ENCODE measurements around the gene CDH2.

CDH2 gene

DNA sequence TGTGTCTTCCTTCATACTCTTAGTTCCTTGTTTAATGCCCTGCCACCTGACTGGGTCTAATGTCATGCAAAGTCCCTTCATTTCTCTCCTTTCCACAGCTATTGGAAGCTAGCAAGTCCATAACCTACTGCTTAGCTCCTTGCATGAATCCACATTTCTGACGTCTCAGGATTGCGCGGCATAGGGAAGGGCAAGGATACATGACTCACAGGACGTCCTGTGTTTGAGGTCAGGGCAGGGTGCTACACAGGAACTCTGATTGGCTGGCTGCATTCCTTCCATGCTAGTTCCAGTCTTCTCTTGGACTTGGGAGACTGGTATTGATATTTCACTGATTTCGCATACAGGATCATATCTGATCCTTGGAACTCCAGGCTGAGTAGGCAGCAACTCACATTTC lies 137.9 kb downstream of the CDH2 start:
- DNase-seq, result no peak

DNA sequence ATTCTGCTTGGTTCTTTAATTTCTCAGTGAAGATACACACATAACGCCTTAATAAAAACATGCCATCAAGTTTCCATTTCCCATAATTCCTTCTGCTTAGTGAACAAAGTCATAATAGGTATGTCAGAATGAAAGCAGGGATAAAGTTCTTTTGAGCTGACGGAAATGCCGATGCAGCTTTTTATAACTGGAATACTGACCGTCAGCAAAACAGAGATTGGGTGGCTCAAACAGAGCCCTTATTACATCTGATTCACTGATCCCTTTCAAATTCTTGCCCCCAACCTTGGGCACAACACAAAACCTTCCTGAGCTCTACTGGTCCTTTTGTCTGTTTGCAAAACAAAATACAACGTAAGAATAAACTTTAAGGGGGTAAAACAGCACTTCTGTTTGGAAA lies 140.4 kb downstream of the CDH2 start:
- DNase-seq, result no peak

DNA sequence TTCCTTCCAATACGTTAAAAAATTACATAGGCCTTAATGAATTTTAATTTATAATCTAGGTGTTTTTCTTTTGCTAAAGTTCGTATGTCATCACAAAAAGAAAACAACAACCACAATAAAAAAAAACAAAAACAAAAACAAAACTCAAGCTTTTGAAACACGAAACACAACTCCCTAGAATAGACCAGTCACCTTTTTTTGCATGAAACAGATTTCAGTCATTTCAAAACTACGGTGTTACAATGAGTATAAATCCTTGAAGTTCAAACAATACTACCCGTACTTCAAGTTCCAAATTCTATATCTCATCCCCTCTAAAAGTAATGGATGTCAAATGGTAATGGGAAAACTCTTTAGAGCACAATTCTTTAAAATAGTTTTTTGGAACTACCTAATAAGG lies 142.4 kb downstream of the CDH2 start:
- DNase-seq, result no peak

DNA sequence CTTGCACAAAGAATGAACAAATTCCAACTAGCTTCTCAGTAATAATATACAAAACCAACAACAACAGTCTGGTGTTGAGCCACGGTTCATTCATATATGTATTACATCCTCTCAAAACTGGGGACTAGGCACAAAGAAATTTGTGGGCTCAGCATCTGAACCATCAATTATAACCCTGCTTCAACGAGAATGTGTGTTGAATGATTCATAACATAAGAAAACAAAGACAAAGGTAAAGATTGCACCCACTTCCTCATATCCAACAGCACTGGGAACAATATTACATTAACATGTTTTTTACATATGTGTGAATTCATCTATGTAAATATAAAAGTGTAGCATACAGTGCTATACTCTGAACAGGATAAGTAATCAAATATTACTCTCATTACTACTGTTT lies 144.8 kb downstream of the CDH2 start:
- no peak for DNase-seq

DNA sequence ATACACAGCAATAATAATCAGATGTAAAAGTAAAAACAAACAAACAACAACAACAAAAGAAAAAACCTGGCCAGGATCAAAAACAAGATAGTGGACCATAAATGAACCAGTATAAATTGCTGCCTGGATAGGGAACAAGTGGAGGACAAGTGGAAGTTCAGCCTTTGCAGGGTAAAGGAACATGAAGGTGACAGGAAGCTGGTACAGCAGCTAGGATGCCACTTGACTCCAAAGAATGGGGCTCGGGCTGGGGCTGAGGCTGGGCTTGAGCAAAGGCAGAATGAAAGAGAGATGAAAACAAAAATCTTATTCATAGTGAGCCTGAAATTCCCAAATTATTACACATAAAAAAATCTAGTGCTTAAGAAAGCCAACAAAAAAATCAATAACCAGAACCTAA lies 146.5 kb downstream of the CDH2 start:
- no peak for DNase-seq

DNA sequence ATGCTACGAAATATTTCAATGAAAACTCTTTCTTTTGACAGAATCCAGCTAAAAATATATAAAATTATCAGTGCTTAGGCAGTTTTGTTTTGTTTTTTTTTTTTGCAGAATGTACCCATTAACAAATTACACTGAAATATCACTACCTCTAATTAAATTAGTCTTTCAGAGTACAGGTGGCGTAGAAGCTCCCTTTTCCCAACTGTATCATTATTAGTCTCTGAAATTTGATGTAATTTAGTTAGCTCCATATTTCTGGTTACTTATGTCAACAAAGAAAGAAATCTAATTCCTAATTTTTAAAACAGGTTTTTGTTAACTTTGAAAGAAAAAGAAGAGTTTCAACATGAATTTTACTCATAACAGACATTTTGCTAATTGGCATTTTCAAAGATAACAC lies 149.2 kb downstream of the CDH2 start:
- DNase-seq, result no peak

DNA sequence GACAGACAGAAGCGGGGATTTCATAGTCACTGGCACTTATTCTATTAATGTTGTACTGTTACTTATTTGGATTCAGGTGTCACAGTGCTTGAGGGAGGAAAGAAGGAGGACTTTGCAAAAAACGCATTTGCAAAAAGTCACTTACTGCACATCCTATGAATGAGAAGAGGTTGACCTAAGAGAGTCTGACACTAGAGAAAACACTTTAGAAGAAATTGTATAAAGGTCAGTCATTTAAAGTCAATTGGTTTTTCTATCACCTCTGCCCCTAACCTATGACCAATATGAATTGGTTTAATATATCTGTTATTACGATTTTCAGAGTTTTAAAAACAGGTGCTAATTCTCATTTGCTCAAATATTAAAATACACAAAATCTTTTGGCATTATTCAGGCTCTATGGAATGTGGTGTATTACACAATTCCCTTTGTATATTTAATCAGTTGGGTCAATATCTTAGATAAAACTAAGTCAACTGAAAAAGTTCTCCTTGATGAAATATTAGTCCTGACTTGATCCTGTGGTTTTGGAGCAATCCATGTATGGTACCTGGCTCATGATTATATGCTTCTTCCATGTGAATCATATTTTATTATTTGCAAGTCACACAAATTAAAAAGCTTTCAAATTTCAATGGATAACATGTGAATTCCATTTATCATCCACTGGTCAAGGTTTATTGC lies 157.4 kb downstream of the CDH2 start:
- DNase-seq, result no peak

DNA sequence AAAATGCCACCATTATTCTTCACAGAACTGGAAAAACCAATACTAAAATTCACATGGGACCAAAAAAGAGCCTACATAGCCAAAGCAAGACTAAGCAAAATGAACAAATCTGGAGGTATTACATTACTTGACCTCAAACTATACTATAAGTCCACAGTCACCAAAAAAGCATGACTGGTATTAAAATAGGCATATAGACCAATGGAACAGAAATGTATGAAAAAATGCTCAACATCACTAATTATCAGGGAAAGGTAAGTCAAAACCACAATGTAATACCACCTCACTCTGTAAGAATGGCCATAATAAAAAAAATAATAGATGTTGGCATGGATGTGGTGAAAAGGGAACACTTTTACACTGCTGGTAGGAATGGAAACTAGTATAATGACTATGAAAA lies 158.6 kb downstream of the CDH2 start:
- DNase-seq, result no peak

DNA sequence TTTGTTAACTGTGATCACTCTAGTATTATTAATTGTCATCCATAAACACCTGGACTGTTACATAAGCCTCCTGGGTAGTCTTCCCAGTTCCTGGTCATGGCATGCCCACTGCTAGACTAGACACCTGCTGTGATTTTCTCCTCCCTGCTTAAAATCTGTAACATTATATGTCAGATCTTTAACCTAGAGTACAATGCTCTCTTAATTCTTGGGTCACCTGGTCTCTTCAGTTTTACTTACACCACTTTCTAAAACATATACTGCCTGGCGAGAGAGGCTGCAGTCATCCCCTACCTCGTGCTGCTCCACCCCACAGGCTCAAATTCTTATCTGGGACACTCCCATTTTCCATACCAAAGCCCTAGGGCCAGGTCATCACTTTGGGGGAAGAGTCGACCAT lies 161.3 kb downstream of the CDH2 start:
- no peak for DNase-seq

DNA sequence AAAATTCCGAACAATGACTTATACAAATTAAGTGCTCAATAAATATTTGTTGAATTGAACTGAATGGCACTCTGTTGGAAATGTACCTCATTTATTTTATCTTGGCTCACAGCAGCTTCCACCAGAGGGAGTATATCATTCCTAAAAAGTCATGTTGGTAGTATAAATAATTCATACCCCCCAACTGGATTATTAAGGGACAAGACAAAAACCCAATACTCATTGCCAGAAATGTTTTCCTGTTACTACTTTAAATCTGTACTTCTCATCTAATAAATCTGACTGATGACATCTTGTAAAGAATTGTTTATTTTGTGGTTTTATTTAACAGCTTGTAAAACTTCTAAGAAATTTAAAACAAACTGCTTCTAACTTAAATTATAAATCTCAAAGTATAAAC lies 163.9 kb downstream of the CDH2 start:
- DNase-seq, result no peak

DNA sequence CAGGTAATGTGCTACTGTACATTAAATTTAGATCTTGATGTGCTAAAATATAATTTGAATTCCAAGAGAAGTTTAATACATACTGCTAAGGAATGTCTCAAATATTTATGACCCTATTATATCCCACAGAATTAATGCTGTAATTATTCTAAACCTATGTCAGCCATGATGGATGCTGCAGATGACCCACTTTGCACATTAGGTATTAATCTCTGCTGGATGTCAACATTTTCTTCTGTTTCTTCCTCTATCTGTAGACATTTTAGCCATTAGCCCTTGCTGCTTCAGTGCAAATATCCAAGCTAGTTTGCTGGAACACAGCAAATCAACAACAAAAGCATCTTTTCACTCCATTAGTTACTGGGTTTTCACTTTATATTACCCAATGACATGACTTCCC lies 164.6 kb downstream of the CDH2 start:
- DNase-seq, result no peak

DNA sequence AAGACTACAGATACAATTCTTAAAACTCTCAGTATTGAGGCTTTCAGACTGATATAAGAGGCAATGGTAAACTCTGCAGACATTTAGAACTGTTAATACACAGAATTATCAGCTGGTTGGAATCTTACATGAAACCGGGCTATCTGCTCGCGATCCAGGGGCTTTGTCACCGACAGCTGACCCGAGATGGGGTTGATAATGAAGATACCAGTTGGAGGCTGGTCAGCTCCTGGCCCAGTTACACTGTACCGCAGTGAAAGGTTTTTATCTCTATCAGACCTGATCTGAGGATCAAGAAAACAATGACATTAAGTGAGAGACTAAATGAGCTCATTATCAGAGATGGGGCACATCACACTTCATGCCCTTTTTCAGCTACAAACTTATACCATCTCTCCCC lies 167.3 kb downstream of the CDH2 start:
- no peak for DNase-seq

DNA sequence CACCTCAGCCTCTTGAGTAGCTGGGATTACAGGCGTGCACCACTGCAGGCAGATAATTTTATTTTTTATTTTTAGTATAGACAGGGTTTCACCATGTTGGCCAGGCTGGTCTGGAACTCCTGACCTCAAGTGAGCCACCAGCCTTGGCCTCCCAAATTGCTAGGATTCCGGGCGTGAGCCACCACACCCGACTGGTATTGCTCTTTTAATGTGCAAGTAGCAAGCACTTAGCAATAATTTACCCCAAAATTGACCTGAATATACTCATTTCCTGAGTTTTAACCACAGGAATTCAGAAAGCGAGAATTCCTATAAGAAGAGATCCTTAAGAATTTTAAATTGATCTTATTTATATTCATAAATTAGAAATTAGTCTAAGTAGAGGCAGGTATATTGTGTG lies 169.1 kb downstream of the CDH2 start:
- no peak for DNase-seq

DNA sequence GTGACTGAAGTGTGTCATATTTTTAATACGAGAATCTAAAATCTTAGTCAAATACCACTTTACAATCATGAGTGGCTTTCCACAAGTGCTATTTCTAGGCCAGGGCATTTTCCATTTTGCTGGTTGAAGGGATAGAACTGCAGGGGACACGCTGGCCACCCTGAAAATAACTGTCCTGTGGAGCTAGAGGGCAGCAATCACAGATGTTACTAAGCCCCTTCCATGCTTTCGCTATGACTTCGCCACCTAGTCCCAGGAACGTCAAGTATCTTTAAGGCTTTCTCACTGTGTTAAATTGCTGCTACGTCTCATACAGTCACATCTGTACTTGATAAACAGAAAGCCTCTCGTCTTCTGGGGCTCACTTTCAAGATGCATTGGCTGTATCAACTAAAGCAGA lies 171.8 kb downstream of the CDH2 start:
- DNase-seq, result no peak

DNA sequence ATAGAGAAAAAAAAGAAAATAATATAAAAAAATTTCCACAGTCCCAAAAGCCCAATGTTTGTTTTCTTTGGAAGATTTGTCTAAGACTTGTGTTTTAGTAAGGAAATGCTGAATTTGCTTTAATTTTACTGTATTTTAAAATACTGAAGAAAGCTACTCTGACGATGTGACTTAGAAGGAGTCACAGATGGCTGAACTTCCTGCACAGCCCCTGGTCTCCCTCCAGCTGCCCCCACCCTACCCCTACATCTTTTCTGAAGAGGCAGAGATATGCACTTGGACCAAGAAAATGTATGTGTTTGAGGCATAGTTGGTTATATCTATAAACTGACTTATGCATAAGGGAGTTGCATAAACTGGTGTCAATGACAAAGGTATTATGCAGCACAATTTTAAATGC lies 172.3 kb downstream of the CDH2 start:
- no peak for DNase-seq

DNA sequence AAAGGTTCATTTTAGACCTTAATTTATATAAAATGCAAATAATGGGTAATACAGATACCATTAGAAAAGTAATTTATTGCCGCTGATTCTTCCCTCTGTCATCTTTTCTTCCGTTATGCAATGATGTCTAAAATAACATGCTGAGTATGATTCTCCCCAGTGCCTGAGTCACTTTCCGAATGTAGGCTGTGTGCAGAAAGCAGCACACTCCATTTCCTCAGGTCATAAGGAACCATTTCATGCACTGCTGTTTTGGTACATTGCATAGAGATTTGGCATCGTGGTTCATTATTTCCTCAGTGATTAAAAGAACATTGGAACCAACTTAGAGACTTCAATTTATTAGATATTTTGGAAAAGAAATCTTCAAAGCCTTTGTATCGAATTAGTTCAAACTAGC lies 173.5 kb downstream of the CDH2 start:
- no peak for DNase-seq

DNA sequence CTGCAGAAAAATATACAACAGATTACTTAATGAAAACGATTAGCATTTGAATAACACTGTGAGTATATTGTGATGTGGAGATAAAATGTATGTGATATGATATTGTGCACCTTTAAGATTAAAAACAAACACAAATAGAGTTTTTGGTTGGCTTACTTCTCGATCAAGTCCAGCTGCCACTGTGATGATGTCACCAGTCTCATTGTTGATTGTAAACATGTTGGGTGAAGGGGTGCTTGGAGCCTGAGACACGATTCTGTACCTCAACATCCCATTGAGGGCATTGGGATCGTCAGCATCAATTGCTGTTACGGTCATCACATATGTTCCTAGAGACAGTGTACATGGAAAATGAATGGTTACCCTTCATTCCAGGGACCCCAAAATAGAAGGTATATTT lies 174.1 kb downstream of the CDH2 start:
- no peak for DNase-seq

DNA sequence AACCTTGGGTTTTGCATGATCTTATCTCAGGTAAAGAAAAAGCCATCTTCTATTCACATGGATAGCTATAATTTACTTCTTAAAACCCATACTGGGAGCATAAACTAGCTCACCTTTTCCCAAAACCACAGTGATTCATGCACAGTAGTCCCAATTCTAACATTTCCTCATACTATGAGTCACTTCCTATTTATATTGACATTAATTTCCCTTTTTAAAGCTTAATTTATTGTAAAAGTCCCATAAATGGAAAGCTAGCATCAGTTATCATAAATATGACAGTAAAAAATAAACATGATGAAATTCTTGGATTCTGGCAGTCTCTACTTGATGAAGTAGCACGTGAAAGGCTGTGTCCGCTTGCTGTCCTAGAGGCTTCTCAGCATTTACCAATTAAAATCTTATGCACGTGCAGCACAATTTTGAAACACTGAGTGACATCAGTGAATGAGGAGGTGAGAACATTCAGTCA lies 180.1 kb downstream of the CDH2 start:
- no peak for DNase-seq

DNA sequence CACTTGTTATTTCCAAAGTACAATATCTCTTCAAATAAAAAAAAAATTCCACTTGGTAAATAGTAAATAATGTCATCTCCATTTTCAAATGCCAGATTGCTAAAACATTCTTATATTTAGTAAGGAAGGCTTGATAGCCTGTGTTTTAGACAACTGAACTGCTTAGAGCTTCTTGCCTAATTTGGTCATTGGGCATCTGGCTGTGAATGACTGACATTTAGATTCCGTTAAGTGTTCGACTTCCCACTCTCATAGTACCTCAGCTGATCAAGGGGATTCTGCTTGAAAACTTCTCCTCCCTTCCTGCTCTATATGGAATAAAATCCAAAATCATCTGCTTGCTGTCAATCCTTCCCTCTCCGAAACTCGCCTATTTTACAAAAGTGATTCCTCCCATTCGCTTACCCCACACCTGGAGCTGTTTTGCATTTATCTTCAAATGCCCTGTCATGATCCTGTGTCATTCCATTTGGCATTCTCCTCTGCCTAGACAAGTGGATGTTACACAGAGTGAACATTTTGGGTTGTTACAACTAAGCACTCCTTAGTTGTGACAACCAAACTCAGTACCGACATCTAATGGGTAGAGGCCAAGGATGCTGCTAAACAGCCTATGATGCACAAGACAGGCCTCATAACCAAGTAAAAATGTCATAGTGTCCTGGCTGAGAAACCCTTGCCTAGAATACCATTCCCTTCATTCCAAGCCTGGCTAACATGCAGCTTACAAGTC lies 181.0 kb downstream of the CDH2 start:
- no peak for DNase-seq

DNA sequence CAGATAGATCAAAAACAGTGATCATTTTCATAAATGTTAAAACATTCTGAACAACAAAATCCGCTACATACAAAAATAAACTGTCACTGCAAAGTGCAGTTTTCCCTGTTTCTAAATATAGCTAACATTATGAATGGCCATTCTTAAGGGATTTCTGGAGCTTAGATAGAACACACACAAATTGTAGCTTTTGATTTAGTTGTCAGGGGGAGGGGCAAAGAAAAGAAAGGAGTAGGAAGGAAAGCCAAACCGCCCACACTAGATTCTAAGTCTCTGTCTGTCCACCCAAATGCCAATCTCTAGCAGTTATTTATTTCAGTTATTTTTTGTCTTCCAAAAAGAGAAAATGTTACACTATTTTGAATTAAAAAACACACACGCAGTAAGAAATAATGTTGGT lies 182.4 kb downstream of the CDH2 start:
- DNase-seq, result no peak

DNA sequence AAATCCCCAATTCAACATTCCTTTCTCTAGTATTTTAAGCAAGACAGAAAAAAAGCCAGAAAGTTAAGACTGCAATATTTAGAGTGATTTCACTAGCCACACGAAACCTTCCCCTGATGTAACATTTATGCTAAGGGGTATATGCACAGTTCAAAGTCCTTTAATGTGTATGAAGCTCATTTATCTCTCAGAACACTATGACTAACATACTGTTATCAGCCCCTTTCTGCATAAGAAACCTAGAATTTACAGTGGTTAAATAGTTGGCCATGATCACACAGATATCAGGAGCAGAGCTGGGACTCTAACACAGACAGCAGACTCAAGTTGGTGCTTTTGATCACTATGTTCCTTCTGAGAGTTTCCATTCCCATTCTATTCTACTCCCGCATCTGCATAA lies 185.5 kb downstream of the CDH2 start:
- DNase-seq, result no peak

DNA sequence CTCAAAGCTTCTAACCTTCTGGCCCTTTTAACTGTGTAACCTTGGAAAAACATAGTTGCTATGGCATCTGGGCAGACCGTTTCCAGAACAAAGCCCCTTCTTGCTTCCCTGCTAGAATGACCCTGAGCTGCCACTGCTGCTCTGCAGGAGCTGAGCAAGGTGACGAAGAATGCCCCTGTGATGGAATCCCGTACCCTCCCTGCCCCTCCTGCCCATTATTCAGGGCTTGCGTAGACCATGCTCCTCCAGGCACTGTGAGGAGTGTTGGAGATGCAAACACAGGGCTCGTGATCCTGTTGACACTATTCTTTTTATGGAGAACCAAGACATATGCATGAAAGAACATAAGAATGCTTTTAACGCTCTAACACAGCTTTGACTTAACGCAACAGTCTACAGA lies 191.1 kb downstream of the CDH2 start:
- no peak for DNase-seq

DNA sequence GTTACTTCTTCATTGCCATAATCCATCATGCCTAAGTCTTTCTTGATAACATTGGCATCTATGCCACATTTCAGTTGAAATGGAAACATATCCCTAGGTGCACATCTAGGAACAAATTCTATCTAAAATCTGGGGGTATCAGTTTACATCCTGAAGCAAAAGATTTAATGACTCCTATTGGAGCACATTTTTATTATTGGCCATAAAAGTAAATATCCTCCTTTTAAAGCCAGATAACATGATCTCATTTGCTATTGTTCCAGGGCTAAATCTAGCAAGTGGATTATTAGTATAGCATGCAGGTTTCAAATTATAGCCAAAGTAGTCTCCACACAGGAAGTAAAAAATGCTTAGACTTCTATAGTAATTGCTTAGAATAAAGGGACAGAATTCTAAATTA lies 193.2 kb downstream of the CDH2 start:
- no peak for DNase-seq

DNA sequence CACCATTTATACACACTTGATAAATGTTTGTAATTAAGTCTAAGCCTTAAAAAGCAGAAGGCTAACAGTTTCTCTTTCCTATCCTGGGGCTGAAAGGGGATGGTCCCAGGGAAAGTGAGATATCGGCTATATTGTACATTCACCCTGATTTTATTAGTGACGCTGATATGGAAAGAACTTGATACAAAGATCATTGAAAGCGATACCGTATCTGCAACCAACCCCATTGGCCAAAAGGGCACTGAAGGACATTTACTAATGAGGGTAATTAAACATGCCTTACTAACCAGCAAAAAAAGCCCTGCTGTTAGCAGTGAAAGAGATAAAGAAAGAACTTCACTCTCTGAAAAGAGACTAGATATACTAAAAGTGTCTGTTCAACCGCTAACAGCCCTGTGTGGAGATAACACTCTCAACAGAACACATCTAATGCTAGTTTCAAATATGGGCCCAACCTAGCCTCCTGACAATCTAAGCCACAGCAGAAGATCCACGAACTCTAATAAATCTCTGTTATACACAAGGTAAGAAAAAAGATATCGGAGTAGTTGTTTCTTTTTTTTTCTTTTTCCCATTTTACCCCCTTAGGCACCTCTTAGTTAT lies 200.0 kb downstream of the CDH2 start:
- DNase-seq, result no peak

DNA sequence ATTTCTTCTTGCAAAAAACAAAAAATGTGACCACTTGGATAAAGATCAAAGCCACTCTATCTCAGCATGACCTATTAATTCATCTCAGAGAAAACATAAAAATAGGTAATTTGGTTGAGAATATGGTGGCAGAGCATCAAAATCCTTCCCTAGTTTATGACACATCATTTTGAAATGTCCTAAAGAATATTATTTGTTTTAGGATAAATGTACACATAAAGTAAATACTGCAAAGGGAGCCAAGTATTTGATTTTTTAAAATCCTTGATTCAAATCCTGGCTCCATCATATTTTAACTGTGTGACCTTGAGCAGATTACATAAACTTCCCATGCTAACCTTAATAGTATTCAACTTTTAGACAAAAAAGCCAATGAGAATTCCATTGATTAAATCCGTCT lies 206.6 kb downstream of the CDH2 start:
- no peak for DNase-seq
